ENCODE results near the gene ZDHHC3. TPM values are rescaled to one million over a fixed set of nuclear protein-coding genes. Genes with fewer than 3 reads are reported as not detected.

Gene ZDHHC3
- total RNA-seq, 1 experiment from 2014 or later, result 84.9 TPM

GRCh38 chr3:44929782-44930181, 46.2 kb downstream of the ZDHHC3 start:
- Mint-ChIP-seq H3K27me3 (ENCODE audit: unreplicated experiment) (no peaks in the 10 kb centered on the region), H3K9me3 (ENCODE audit: low read depth, unreplicated experiment) (no peaks in the 10 kb centered on the region), H3K36me3 (ENCODE audit: insufficient read depth, unreplicated experiment) (peaks cover 18% of the 10 kb centered on the region), H3K27ac (ENCODE audit: unreplicated experiment) (no peak overlapping the region), H3K4me3 (ENCODE audit: low read depth, unreplicated experiment) (no peak overlapping the region), H3K4me1 (ENCODE audit: low read depth, unreplicated experiment) (no peaks in the 10 kb centered on the region)
- DNase-seq, result no peak
- TF ChIP-seq CTCF (IDR thresholded peaks at IDR 0.05; ENCODE audit: unreplicated experiment), result no peak
- CTCF ChIA-PET, result interaction anchor here (0.6 kb wide), 1 partner anchor 1190 kb away, joined by 3 read pairs; no protein-coding TSS in a partner anchor
- BruUV-seq (replicated peaks), result no TSS peak
- intact Hi-C loops (cut with micrococcal nuclease; ENCODE audit: unreplicated experiment), result no loop called here

GRCh38 chr3:44927371-44927770, 48.6 kb downstream of the ZDHHC3 start:
- H3K9me3 Mint-ChIP-seq (ENCODE audit: low read depth, unreplicated experiment), result no peaks in the 10 kb centered on the region
- BruUV-seq (replicated peaks), result no TSS peak
- intact Hi-C loops (cut with micrococcal nuclease; ENCODE audit: unreplicated experiment), result no loop called here
- CTCF ChIA-PET, result no interaction called here
- peaks cover 12% of the 10 kb centered on the region for H3K36me3 Mint-ChIP-seq (ENCODE audit: insufficient read depth, unreplicated experiment)
- DNase-seq, result no peak
- no peak overlapping the region for H3K27ac Mint-ChIP-seq (ENCODE audit: unreplicated experiment)
- no peaks in the 10 kb centered on the region for H3K4me1 Mint-ChIP-seq (ENCODE audit: low read depth, unreplicated experiment)
- no peaks in the 10 kb centered on the region for H3K27me3 Mint-ChIP-seq (ENCODE audit: unreplicated experiment)
- H3K4me3 Mint-ChIP-seq (ENCODE audit: low read depth, unreplicated experiment), result no peak overlapping the region
- TF ChIP-seq CTCF (IDR thresholded peaks at IDR 0.05; ENCODE audit: unreplicated experiment), result no peak

- TF ChIP-seq CTCF (IDR thresholded peaks at IDR 0.05; ENCODE audit: unreplicated experiment), result no peak
- DNase-seq, result no peak
- H3K4me3 Mint-ChIP-seq (ENCODE audit: low read depth, unreplicated experiment), result no peak overlapping the region
- H3K9me3 Mint-ChIP-seq (ENCODE audit: low read depth, unreplicated experiment), result no peaks in the 10 kb centered on the region
- intact Hi-C loops (cut with micrococcal nuclease; ENCODE audit: unreplicated experiment), result no loop called here
- H3K27me3 Mint-ChIP-seq (ENCODE audit: unreplicated experiment), result no peaks in the 10 kb centered on the region
- CTCF ChIA-PET, result no interaction called here
- H3K4me1 Mint-ChIP-seq (ENCODE audit: low read depth, unreplicated experiment), result no peaks in the 10 kb centered on the region
- H3K36me3 Mint-ChIP-seq (ENCODE audit: insufficient read depth, unreplicated experiment), result peaks cover 12% of the 10 kb centered on the region
- no TSS peak for BruUV-seq (replicated peaks)
- H3K27ac Mint-ChIP-seq (ENCODE audit: unreplicated experiment), result no peak overlapping the region
These were observed 49.1 kb downstream of the ZDHHC3 start for GRCh38 chr3:44926921-44927320.

- DNase-seq, result no peak
- CTCF ChIA-PET, result no interaction called here
These were observed 49.8 kb downstream of the ZDHHC3 start for GRCh38 chr3:44926172-44926571.

More at GRCh38 chr3:44926172-44926571, 49.8 kb downstream of the ZDHHC3 start:
- Mint-ChIP-seq H3K27me3 (ENCODE audit: unreplicated experiment) (no peaks in the 10 kb centered on the region), H3K4me3 (ENCODE audit: low read depth, unreplicated experiment) (no peak overlapping the region), H3K36me3 (ENCODE audit: insufficient read depth, unreplicated experiment) (peaks cover 12% of the 10 kb centered on the region), H3K4me1 (ENCODE audit: low read depth, unreplicated experiment) (no peaks in the 10 kb centered on the region), H3K9me3 (ENCODE audit: low read depth, unreplicated experiment) (no peaks in the 10 kb centered on the region), H3K27ac (ENCODE audit: unreplicated experiment) (no peak overlapping the region)
- TSS peak; percentile 59 for BruUV-seq (replicated peaks)
- intact Hi-C loops (cut with micrococcal nuclease; ENCODE audit: unreplicated experiment), result no loop called here
- no peak for TF ChIP-seq CTCF (IDR thresholded peaks at IDR 0.05; ENCODE audit: unreplicated experiment)

Measured in Calu3 (cell line).